SK-MEL-5 (cell line): Measurements from ENCODE around the gene PLEK. TPM values are rescaled to one million over a fixed set of nuclear protein-coding genes. Genes with fewer than 3 reads are reported as not detected.
"Not testable (repeated sequence)": the region's sequence is repeated elsewhere in the genome, so short reads cannot be mapped to it uniquely, and the experiment has no call there.

ENCODE experiments used
- DNase-seq: peaks from one replicate; pipeline ENCODE4 v3.0.0-alpha.2; 2016; ENCODE audit warnings: low read depth, low spot score
- in situ Hi-C: cut with HindIII; loops from 2 replicates; pipeline ENCODE4 v1.10.0; 2016; ENCODE audit warnings: low sequenced_read_pairs, high pct_unique_total_duplicates, low pct_unique_long_range_greater_than_20kb
- total RNA-seq: library from RNA; depleted of rRNA; stranded (reverse); fragments of >200 nt; shearing (Covaris generic); gene quantifications from 2 replicates; pipeline ENCODE4 v1.2.3, GENCODE V29; 2014

PLEK gene
- total RNA-seq, 1 experiment from 2014 or later = not detected

DNA sequence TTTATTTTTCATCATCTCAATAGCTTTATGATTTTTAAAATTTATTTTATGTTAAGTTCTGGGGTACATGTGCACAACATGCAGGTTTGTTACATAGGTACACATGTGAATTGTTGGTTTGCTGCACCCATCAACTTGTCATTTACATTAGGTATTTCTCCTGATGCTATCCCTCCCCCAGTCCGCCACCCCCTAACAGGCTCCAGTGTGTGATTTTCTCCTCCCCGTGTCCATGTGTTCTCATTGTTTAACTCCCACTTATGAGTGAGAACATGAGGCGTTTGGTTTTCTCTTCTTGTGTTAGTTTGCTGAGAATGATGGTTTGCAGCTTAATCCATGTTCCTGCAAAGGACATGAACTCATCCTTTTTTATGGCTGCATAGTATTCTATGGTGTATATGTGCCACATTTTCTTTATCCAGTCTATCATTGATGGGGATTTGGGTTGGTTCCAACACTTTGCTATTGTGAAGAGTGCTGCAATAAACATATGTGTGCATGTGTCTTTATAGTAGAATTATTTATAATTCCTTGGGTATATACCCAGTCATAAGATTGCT, 32.7 kb downstream of the PLEK start:
- DNase-seq, in situ Hi-C loops: not testable (repeated sequence)

DNA sequence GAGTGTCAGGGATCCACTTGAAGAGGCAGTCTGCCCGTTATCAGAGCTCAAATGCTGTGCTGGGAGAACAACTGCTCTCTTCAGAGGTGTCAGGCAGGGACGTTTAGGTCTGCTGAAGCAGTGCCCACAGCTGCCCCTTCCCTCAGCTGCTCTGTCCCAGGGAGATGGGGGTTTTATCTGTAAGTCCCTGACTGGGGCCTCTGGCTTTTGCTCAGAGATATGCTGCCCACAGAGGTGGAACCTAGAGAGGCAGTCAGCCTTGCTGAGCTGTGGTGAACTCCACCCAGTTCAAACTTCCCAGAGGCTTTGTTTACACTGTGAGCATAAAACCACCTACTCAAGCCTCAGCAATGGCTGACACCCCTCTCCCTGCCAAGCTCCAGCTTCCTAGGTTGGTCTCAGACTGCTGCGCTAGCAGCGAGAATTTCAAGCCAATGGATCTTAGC, 38.1 kb downstream of the PLEK start:
- in situ Hi-C loops = no loop called here
- DNase-seq = no peak

DNA sequence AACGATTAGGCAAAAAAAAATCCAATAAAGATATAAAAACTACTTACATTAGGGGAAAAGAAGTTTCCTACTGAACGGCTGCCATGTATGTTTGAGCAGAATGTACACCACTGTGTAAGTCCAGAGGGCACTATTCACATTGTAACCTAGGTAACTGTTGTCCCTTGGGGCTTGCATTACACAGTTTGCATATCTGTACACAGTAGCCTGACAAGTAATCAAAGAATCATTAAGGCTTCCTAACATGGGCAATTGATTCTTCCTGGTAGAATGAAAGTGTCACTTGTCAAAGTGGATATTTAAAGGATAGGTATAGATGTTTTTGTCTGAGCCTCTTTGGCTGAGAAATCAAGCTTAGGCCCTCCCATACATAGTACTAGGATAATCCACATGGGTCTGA, 39.1 kb downstream of the PLEK start:
- in situ Hi-C loops = no loop called here
- no peak for DNase-seq

DNA sequence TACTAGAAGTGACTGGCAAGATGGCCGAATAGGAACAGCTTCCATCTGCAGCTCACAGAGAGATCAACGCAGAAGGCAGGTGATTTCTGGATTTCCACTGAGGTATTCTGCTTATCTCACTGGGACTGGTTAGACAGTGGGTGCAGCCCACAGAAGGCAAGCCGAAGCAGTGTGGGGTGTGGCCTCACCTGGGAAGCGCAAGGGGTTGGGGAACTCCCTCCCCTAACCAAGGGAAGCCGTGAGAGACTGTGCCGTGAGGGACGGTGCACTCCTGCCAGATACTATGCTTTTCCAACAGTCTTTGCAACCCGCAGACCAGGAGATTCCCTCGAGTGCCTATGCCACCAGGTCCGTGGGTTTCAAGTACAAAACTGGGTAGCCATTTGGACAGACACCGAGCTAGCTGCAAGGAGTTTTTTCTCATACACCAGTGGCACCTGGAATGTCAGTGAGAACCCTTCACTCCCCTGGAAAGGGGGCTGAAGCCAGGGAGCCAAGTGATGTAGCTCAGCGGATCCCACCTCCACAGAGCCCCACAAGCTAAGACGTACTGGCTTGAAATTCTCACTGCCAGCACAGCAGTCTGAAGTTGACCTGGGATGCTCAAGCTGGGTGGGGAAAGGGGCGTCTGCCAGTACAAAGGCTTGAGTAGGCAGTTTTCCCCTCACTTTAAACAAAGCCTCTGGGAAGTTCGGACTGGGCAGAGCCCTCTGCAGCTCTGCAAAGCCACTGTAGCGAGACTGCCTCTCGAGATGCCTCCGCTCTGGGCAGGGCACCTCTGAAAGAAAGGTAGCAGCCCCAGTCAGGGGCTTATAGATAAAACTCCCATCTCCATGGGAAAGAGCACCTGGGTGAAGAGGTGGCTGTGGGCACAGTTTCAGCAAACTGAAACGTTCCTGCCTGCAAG, 40.1 kb downstream of the PLEK start:
- in situ Hi-C loops = no loop called here
- DNase-seq = no peak

DNA sequence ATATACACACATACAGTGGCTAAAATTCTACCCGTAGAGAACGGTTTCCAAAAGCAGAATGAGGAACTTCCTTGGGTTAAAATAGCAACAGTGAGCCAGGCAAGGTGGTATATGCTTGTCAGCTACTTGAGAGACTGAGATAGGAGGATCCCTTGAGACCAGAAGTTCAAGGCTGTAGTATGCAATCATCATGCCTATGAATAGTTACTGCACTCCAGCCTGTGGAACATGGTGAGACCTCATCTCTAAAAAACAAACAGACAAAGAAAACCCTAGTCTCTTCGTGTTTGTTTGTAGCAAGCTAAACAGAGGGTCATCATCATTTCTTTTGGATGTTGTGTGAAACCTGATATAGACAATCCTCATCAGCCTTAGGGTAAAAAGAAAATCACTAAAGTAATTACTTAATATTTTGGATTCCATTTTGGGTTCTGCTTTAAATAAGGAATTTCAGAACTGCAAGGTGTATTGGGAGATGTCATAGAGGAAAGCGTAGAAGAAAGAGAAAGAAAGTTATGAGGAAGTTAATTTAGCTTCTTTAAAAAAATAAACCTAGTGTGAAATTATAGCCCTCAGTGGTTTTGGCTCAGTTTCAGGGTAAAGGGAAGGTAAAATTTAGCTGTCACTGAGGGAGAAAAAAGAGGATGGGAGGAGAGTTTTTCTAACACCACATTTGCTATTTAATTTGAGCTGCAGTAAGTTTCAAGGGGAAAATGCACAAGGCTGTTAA, 46.5 kb downstream of the PLEK start:
- DNase-seq = no peak
- in situ Hi-C loops = no loop called here

DNA sequence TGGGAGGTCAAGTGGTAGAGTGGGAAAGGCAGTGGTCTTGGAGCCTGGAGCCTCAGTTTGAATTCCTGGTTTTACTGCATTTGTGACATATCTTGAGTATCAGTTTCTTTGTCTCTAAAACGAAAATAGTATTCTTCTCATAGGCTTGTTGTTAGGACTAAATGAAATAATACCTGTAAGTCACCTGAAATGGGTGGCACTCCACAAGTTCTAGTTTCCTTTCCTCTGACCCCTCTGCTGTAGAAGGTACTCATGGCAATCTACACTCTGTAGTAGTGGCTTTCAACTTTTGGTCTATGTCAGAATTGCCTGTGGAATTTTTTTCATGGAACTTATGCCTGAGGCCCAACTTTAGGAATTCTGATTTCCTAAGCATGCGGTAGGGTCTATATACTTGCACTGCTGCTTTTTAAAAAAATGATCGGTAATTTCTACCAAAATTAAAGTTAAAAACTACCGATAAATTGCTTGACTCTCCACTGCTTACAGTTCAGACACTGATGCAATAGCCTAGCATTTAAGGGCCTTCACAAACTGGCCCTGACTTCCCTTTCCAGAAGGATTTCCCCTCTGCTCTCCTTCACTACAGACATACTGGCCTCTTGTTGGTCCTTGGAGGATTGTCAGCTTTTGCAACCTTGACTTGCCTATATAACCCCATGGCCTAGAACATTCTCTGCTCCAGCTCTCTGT, 47.2 kb downstream of the PLEK start:
- no peak for DNase-seq
- in situ Hi-C loops = no loop called here

DNA sequence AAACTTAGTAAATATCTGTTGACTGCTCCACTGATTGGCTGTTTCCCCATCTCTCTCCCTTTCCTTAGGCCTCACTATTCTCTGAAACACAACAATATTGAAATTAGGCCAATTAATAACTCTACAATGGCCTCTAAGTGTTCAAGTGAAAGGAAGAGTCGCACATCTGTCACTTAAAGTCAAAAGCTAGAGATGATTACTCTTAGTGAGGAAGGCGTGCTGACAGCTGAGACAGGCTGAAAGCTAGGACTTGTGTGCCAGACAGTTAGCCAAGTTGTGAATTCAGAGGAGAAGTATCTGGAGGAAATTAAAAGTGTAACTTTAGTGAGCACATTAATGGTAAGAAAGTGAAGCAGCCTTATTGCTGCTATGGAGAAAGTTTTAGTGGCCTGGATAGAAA, 48.4 kb downstream of the PLEK start:
- no peak for DNase-seq
- in situ Hi-C loops = no loop called here

DNA sequence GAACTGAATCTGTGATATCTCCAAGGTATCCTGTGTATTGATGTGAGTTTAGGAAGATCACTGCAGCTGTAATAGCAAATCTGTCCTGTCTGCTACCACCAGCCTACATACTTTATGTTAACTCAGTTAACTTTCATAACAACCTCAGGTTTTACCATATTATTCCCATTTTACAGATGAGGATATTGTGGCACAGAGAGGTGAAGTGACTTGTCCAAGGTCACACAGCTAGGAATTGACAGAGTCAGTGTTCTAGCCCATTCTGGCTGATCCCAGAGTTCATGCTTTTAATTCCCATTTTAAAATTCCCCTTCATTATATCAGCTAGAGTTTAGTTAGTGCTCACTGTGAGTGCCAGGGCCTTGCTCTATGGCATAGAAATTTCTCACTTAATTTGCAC, 49.4 kb downstream of the PLEK start:
- in situ Hi-C loops = no loop called here
- no peak for DNase-seq

DNA sequence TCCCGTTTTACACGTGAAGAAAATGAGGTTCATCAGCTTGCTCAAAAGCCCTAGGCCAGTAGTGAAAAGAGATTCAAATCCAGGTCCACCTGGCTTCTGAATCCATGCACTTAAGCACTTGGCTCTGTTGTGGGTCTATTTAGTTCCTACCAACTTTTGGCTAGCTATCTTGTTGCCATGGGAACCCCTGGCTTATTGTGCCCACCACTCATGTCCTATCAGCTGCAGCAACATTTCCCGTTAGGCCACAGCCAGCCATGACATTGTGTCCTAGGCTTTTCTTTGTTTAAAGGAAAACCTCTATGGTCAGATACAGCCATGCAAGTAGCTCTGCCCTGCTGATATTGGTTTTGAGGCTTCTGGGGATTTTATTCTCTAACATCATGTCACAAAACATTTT, 49.8 kb downstream of the PLEK start:
- in situ Hi-C loops = no loop called here

DNA sequence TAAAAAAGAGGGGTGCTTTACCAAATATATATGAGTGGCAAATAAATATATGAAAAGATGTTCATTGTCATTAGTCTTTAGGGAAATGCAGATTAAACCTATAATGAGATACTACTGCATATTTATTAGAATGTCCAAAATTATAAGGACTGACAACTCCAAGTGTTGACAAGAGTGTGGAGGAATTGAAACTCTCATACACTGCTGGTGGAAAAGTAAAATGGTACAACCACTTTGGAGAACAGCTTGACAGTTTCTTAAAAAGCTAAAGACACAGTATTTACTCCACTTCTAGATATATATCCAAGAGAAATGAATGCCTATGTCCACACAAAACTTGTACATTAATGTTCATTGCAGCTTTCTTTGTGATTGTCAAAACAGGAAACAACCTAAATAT, 50.4 kb downstream of the PLEK start:
- DNase-seq = no peak

More for the DNA sequence above, 49.8 kb downstream of the PLEK start:
- DNase-seq = no peak

DNA sequence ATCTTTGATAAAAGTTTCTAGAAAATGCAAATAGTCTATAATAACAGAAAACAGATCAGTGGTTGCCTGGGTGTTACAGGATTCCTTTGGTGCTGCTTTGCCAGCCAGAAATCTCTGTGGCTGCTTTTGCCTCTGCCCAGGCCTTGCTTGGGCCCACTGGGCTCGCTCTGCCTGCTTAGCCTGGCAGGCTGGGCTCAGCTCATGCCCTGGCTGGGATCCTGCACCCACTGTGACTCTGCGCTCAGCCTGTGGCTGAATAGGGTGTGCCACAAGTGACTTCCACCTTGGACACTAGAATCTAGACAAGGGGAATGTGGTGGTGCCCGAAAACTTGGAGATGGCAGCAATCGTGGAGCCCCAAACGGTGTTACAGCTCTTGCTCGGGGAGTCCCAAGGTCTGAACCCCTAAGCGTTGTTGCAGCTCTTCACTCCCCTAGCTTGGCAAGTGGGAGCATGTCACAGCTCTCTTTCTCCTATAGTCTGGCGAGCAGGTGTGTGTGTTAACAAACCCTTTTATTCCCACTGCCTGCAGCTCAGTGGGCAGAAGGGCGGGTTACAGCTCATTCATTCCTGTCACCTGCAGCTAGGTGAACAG, 51.1 kb downstream of the PLEK start:
- in situ Hi-C loops = no loop called here

More for the DNA sequence above, 50.4 kb downstream of the PLEK start:
- in situ Hi-C loops = no loop called here

DNA sequence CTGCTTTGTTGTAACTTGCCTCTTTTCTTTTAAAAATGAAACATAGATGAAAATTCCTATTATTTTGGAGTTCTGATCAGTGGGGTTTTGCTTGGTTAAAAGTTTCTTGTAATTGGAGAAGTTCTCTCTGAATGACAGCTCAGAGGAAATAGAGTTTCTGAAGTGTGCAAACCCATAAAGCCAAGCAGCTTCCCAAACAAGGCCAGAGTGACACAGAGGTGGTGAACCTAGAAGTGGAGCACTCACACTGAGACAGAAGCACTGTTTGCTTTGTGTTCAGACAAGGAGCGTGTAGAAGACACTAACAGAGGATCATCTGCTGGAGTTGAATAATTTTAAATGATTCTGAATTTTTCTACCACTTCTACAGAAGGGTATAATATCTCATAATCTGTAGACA, 52.8 kb downstream of the PLEK start:
- no peak for DNase-seq
- in situ Hi-C loops = no loop called here

More for the DNA sequence above, 51.1 kb downstream of the PLEK start:
- no peak for DNase-seq

DNA sequence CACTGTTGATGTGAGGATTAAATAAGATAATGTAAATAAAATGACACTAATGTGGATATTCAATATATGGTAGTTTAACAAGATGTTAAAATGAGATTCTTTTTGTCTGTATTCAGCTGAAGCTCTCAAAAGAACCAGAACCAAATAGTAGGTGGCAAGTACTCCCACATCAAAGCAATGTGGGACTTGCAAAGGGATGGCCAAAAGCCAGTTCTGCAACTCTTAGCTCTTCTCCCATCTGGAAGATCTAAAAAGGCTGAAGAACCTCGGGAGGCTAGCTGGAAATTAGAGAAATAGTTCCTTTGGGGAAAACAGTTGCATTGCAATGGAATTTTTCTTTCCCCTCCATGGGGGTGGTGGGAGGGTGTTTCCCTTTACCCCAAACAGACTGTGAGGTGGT, 53.3 kb downstream of the PLEK start:
- DNase-seq = no peak
- in situ Hi-C loops = no loop called here

DNA sequence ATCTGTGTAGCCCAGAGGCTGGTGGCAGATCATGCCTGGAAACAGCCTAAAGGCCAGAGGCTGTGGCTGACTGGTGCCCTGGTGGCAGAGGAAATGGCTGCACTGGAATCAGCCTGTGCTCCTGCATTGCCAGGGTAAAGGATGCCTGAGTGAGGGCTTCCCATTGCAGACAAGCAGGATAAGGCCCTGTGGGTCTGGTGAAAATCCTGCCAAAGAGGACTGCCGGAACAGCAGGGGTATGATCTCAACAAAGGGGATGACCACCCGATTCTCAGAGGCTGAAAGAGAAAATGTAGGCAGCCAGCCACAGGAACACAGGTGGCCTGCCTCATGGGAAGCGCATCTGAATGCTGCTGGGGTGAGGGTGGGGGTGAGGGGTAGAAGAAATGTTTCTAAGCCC, 53.8 kb downstream of the PLEK start:
- no peak for DNase-seq
- in situ Hi-C loops = no loop called here

DNA sequence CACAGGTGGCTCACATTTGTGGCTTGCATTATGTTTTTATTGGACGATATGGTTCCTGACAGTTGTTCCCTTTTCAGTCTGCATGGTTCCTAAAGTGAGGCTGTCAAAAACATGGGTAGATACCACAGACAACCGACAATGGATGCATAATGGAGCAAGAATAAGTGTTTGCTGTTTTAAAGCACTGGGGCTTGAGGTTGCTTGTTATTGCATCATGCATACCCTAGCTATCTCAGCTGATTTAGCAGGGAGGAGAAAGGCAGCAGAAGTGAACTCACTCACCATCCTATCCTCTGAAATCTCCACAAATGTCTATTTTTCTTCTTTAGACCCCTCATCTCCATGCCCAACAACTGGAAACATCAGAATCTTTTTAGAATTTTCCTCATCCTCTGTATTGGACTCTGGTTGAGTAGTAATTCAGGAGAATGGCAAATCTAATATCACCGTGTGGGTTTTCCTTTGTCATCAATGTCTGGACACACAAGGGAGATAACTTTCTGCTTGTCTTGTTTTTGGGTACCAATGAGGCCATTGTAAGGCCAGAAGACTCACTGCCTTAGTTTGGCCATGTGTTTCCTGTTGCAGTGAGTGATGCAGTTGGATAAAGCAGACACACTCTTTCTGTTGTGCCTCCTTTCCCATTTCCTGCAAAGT, 55.3 kb downstream of the PLEK start:
- in situ Hi-C loops = no loop called here
- DNase-seq = no peak

DNA sequence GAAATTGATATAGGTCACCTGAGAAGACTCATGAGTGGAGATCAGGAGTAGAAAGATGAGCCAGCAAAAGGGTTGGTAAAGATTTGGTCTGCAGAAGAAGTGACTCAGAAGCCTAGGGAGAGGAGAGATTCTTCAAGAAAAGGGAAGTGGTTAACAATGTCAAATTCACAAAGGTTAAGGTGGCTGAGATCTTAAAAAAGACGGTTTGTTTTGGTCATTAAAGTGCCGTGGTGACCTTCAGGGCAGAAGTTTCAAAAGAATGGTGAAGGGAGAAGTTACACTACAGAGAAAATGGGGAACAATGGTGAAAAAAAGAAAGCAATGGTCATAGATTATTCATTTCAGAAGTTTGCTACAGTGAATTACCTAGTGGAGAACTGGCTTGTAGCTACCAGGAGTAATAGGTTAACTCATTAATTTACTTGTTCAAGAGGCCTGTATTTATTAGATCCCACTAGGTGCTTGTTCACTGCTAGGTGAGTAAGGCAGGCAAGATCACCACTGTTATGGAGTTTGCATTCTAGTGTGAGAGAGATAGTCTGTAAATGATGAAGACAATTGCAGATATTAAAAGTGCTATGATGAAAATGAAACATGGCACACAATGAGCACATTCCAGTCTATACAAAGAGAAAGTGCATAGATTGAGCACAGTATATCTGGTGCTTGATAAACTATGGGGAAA, 59.0 kb downstream of the PLEK start:
- in situ Hi-C loops = no loop called here
- DNase-seq = no peak

DNA sequence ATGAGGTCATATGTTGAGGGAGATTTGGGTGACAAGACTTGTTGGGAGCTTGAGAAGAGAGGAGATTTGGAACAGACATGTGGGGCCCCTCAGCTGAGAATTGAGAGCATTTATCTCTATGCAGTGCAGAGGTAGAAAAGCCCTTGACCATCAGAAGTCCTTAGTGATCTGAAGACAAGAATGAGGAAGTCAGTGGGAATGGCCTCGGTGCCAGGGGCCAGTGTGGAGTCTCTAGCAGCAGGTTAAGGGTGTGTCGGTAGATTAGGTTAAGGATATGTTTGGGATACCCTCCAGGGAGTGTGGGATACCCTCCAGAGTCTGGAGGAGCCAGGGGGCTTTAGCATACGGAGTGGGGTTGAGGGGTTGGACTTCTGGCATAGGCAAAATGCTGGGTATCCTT, 60.4 kb downstream of the PLEK start:
- DNase-seq = no peak
- in situ Hi-C loops = no loop called here
